ENCODE measurements around the gene CWC25. TPM values are rescaled to one million over a fixed set of nuclear protein-coding genes. Genes with fewer than 3 reads are reported as not detected.
"Not testable (repeated sequence)": the region's sequence is repeated elsewhere in the genome, so short reads cannot be mapped to it uniquely, and the experiment has no call there.

Gene CWC25
- total RNA-seq, 1 experiment from 2014 or later = 21.3 TPM

DNA sequence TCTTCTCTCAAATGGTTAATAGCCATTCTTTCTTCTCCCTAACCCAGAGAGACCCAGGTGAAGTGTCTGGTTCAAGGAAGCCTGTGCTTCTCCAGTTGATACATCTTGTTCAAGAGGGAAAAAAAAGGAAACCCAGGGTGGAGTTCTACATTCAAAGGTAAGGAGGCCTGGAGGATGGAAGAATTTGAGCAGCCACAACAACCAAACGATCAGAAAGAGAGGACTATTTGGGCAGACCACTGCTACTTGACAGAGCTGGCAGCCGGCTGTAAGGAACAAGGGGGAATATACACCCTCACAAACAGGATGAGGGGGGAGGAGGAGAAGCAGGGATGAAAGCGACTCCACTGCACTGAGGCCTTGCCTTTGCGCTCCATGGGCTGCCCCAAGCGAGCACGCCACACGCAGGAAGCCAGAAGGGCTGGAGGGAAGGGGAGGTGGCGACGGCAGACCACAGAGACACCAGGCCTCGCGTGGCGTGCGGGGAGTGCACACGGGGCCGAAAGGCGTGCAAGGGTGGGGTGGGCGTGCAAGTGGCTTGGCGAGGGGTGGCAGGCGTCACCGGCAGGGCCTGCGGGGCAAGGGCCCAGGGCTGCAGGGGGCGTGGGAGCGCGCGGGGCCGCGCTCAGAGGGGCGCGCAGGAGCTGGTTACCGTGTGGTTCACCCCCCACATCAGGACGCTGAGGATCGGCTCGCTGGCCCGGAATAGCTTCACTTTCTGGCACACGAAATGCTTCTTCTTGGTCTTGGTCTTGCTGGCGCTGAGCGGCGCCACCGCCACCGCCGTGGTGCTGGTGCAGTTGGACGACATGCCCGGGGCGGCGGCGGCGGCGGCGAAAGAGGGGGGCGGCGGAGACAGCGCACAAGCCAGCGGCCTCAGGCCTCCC lies 26.3 kb downstream of the CWC25 start:
- H3K4me3 ChIP-seq = peak overlapping the region; percentile 85
- H3K27me3 ChIP-seq = no peaks in the 10 kb centered on the region
- H3K36me3 ChIP-seq = peaks cover 49% of the 10 kb centered on the region
- DNase-seq = peak; percentile 58
- no peaks in the 10 kb centered on the region for H3K9me3 ChIP-seq

DNA sequence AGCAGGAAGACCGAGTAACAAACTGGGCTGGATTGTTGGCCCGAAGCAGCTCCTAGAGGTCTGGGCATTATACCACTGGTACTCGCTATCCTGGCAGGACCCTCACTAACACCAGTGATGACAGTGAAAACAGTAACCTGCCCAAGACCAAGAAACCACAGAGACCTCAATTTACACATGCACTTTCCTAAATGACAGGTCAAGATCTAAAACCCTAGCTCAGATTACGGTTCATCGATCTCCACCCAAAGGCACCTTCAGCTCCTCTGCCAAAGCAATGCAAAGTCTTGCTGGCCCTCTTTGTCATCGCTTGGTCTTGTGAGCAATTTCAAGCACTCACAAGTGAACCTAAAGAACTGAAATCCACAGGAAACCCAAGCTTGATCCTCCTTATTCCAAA lies 27.3 kb downstream of the CWC25 start:
- Histone ChIP-seq H3K27me3 (no peaks in the 10 kb centered on the region), H3K36me3 (peaks cover 45% of the 10 kb centered on the region), H3K4me3 (peak overlapping the region; percentile 85), H3K9me3 (no peaks in the 10 kb centered on the region)
- DNase-seq = no peak

DNA sequence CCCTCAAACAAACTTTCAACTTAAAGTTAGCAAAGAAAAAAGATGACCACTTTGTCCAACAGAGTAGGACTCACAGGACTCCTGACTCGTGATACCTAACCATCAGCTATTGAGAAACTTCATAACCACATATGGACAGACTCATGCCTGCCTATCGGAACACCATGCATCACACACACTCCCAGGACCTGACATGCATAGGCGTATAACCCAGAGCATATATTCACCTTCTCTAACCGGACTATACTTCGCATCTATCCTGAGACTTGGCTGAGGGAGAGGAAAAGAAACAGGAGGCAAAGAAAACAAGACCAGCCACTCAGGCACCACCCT lies 28.0 kb downstream of the CWC25 start:
- no peaks in the 10 kb centered on the region for H3K27me3 ChIP-seq
- no peaks in the 10 kb centered on the region for H3K9me3 ChIP-seq
- no peak overlapping the region for H3K4me3 ChIP-seq
- no peak for DNase-seq
- H3K36me3 ChIP-seq = peaks cover 41% of the 10 kb centered on the region

DNA sequence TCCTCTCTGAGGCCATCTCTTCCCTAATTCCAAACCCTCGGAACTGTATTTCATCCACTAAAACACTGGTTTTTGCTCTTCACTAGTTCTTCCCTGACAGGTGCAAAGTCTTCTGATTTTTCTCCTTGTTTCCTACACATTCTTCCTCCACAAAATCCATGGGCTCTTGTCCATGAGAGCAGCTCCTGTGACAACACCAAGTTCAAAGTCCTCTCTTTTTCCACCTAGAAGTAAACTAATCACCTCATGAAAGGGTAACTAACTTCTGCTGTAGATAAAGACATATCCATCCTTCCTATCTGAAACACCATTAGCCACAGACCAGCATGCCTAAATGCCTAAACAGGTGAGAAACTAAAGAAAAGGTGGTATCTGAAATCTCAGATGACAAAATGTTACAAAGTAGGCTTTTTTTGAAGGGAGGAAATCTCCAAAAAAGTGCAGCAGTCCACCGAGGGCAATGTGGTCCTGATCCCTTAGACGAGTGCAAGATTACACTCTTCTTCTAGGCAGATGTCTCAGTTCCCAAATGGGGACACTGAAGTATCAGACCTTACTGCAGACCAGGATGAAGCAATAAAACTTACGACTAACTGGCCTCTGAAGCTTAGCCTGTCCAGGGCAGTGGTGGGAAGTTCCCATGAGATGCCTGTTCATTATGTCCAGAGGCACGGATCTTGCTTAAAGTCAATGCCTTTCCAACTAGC lies 28.5 kb downstream of the CWC25 start:
- H3K4me3 ChIP-seq = no peak overlapping the region
- H3K27me3 ChIP-seq = no peaks in the 10 kb centered on the region
- H3K9me3 ChIP-seq = no peaks in the 10 kb centered on the region
- peaks cover 36% of the 10 kb centered on the region for H3K36me3 ChIP-seq
- no peak for DNase-seq

DNA sequence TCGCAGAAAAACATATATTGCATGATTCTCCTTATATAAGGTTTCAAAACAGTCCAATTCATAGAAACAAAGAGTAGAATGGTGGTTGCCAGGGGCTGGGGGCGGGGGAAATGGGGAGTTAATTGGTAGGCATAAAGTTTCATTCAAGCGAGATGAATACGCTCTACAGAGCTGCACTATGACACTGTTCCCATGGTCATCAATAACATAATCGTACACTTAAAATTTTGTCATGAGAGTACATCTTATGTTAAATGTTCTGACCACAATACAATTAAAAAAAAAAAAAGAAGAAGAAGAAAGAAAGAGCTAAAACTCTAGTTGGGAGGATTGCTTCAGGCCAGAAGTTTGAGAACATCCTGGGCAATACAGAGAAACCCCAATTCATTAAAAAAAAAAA lies 30.9 kb downstream of the CWC25 start:
- no peak for DNase-seq
- peaks cover 29% of the 10 kb centered on the region for H3K36me3 ChIP-seq
- no peaks in the 10 kb centered on the region for H3K9me3 ChIP-seq
- no peaks in the 10 kb centered on the region for H3K27me3 ChIP-seq
- H3K4me3 ChIP-seq = no peak overlapping the region

DNA sequence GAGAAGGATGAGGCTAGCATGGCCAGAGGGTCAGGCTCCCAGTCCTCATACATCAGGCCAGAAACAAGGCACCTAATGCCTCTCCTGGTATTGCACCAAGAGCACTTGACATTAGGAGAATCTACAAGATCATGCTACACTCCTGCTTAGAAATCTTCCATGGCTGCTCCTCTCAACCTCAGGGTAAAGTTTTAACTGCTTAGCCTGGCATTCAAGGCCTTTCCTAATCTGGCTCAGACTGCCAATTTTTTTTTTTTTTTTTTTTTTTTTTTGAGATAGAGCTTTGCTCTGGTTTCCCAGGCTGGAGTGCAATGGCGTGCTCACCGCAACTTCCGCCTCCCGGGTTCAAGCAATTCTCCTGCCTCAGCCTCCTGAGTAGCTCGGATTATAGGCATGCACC lies 34.0 kb downstream of the CWC25 start:
- Histone ChIP-seq H3K27me3 (no peaks in the 10 kb centered on the region), H3K36me3 (peaks cover 38% of the 10 kb centered on the region), H3K9me3 (no peaks in the 10 kb centered on the region), H3K4me3 (no peak overlapping the region)
- DNase-seq = no peak

DNA sequence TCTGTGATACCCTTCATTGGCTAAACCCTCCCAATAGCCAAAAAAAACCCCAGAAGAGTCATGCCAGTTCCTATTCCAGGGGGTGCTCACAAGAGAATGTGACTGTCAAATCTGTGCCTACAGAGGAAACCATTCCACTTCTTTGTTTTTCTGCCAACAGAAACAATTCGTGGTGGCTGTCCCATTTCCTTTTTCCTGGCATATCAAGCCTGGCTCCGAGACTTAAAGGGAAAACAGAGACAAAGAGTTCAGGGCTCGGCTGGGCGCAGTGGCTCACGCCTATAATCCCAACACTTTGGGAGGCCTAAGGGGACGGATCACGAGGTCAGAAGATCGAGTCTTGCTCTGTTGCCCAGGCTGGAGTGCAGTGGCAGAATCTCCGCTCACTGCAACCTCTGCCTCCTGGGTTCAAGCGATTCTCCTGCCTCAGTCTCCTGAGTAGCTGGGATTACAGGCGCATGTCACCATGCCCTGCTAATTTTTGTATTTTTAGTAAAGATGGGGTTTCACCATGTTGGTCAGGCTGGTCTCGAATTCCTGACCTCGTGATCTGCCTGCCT lies 34.9 kb downstream of the CWC25 start:
- peaks cover 40% of the 10 kb centered on the region for H3K36me3 ChIP-seq
- not testable (repeated sequence) for DNase-seq, H3K4me3 ChIP-seq, H3K9me3 ChIP-seq, H3K27me3 ChIP-seq

DNA sequence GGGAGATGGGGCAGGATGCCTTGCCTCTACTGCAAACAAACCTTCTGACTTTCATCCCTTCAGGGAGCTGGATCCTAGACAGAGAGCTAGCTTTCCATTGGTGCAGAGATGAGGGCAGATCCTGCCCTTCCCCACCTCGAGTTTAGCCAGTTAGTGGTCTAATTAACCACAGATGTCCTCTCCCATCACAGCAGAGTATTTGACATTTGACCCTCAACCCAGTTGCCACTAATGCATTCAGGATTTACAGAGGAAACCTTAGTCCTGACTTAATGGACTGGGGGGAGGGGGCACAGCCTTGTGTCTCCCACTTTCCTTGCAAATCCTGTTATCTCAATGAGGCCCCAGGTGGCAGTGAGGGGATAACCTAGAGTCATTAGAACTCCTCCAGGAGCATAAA lies 35.9 kb downstream of the CWC25 start:
- H3K27me3 ChIP-seq = no peaks in the 10 kb centered on the region
- H3K4me3 ChIP-seq = no peak overlapping the region
- DNase-seq = no peak
- H3K36me3 ChIP-seq = peaks cover 45% of the 10 kb centered on the region
- no peaks in the 10 kb centered on the region for H3K9me3 ChIP-seq

DNA sequence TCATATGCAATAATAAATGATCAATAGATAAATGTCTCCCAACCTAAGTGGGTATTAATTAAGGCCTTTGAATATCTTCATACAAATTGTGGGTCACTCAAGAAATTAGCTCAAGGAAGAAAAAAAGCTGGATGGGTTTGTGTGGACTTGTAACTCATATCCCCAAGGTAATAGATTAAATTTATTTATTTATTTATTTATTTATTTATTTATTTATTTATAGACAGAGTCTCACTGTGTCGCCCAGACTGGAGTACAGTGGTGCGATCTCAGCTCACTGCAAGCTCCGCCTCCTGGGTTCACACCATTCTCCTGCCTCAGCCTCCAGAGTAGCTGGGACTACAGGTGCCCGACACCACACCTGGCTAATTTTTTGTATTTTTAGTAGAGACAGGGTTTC lies 37.1 kb downstream of the CWC25 start:
- not testable (repeated sequence) for H3K4me3 ChIP-seq

DNA sequence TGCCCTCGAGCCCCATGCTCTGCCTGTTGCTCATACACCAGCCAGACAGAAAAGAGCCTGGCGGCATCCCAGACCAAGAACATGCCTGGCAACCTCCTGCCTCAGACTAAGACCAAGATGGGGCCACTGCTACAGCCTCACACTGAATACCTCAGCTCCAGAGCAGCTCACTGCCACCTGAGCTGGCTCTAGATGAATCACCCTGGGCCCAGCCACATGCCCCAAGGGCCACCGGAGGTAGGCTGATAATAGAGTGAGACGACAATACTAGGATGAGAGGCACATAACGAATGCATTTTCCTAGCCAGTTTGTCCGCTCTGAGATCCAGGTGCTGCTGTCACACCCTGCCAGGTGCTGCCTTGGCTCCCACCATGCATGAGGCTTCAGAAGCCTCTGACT lies 38.7 kb downstream of the CWC25 start:
- Histone ChIP-seq H3K36me3 (peaks cover 58% of the 10 kb centered on the region), H3K27me3 (no peaks in the 10 kb centered on the region), H3K9me3 (no peaks in the 10 kb centered on the region), H3K4me3 (no peak overlapping the region)
- no peak for DNase-seq

More for the DNA sequence above, 37.1 kb downstream of the CWC25 start:
- not testable (repeated sequence) for H3K9me3 ChIP-seq, DNase-seq, H3K27me3 ChIP-seq
- peaks cover 50% of the 10 kb centered on the region for H3K36me3 ChIP-seq

DNA sequence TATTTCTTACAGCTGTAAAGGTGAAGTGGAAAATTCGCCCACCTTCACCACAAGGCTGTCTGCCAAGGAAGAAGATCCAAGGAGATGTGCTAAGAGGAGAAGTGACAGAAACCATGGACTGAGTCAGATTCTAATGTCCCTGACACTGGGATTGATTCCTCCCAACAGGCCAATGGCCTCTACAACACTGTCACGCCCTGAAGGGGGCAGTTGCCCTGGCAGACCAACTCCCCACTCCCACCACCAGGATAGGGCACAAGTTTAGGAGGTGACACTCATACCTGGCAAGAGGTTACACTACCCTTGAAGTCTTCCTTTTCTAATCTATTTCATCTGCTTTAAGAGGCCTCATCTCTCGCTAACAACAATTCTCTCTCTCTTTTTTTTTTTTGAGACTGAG lies 41.9 kb downstream of the CWC25 start:
- Histone ChIP-seq H3K36me3 (peaks cover 90% of the 10 kb centered on the region), H3K4me3 (no peak overlapping the region), H3K27me3 (no peaks in the 10 kb centered on the region), H3K9me3 (no peaks in the 10 kb centered on the region)
- DNase-seq = no peak

DNA sequence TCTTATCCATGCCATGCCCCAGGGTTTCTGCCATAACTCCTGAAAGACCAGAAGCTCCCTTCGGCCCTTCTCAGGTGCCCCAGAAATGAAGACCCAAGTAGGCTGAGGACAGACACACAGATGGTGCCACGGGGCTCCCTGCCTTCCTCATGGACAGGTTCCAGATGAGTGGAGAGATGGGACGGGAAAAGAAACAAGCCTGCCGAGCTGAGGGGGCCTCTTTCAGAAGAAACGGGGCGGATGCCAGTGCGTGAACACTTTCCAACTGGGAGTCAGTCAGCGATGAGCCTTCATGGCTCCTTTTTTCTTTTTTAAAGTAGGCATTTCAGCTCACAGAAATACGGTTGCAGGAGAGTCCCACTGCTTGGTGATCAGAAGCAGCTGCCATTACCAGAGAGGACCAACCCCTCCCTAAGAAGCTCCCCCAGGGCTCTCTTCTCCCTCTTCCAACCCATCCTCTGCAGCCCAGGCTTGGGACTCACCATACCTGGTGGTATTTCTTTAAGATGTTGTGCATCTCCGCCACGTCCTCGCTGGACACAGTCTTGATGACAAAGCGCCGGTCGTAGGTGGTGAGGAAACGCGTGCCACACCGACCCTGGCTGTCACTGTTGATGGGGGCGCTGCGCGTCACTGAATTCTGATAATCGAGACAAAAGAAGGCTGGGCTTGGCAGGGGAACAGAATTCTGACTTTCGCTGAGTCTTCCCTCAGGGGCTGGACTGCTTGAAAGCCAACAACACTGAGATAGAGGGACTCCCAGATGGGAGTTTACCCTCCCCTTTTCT lies 45.0 kb downstream of the CWC25 start:
- Histone ChIP-seq H3K27me3 (no peaks in the 10 kb centered on the region), H3K36me3 (peaks cover 92% of the 10 kb centered on the region), H3K9me3 (no peaks in the 10 kb centered on the region), H3K4me3 (no peak overlapping the region)
- DNase-seq = no peak

DNA sequence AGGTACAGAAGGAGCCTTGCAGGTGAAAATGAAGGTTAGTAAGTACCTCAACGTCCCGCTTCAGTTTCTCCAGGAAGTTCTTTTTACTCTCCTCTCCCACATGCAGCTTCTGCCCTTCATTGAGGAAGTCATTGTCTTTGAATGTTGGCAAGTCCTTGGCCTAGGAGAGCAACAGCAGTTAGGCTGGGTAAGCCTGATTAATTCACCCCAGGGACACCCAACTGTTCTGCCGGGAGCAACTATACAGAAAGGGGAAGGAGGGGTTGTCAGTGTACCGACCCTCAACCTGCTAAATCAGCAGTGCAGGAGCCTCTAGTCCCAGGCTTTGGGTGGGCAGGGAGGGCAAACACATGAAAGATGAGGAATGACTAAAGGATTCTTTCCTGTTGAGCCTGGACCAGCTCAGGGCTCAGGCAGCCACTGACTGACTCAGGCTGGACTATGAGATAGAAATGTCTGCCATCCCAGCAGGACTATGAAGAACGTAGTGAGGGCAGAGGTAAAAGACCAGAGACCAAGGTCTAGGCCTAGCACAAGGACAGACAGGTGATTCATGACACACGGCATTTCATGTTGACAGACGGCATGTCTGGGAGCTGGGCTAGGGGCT lies 47.4 kb downstream of the CWC25 start:
- H3K36me3 ChIP-seq = peaks cover 97% of the 10 kb centered on the region
- H3K4me3 ChIP-seq = no peak overlapping the region
- H3K27me3 ChIP-seq = no peaks in the 10 kb centered on the region
- no peak for DNase-seq
- H3K9me3 ChIP-seq = no peaks in the 10 kb centered on the region

DNA sequence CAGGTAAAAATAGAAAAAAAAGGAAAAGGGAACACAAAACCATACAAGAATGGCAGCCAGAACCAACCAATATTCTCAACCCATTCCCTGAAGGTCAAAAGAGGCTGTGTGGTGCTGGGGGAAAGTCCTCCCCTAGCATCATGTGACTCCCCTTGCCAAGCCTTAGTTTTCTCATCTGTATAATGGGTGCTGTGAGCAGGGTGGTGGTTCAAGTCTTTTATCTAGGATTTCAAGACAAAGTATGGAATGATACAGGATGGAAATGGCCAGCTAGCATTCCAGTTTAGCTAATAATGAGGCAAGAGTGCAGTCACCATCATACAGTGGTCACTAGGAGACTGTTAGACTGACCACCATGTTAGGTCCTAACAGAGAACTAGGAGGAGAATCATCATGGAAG lies 51.9 kb downstream of the CWC25 start:
- Histone ChIP-seq H3K9me3 (no peaks in the 10 kb centered on the region), H3K4me3 (no peak overlapping the region), H3K27me3 (no peaks in the 10 kb centered on the region), H3K36me3 (peaks cover 91% of the 10 kb centered on the region)
- no peak for DNase-seq

DNA sequence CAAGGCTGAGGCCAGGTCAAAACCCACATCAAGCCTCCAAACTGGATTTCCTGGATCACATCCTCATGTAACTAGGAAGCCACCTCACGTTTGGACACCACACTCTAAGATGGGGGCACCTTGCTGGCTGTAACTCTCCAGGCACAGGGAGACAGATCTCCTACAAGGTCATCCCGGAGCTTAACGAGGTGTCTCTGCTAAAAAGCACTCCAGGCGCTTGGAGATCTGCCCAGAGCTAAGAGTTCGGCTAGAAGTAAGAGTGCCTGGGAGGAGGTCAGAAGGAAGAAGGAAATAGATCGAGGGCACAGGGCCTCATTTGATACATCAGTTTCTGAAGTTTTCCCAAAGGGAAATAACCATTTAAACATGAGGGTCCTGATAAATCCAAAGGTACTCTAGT lies 56.7 kb downstream of the CWC25 start:
- no peak for DNase-seq
- H3K9me3 ChIP-seq = no peaks in the 10 kb centered on the region
- H3K4me3 ChIP-seq = no peak overlapping the region
- H3K27me3 ChIP-seq = no peaks in the 10 kb centered on the region
- peaks cover 90% of the 10 kb centered on the region for H3K36me3 ChIP-seq

DNA sequence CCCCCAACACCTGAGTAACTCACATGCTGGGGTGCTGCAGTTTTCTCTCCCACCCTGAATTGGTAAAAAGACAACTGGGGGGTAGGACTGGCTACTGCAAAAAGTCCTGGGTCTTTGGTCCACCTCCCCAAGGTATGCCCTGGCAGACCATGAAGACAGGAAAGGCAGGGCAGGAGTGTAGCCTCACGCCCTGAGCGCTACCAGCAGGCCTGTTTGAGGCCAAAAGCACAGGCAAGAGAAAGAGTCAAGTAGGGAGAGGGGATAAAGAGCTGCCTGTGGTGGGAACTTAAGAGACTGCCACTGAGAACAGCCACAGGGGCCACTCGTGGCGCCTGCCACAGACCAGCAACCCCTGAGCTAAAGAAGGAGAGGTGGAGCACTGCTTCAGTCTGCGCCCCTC lies 58.8 kb downstream of the CWC25 start:
- Histone ChIP-seq H3K4me3 (no peak overlapping the region), H3K36me3 (peaks cover 87% of the 10 kb centered on the region), H3K27me3 (no peaks in the 10 kb centered on the region), H3K9me3 (no peaks in the 10 kb centered on the region)
- DNase-seq = no peak

DNA sequence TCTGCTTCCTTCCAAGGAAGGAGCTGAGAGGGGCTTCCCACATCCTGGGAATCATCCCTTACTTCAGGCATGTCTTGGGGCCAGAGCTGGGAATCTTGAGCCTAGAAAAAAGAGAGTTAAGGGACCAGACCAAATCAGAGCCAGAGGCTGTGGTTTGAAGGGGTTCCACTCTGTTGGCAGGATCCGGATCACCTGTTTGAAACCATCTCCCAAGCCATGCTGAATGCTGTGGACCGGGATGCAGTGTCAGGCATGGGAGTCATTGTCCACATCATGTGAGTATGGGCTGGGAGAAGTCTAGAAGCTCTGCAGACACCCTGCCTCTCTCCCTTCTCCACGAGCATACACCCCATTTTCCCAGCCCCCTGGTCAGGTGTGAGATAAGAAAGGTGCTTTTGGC lies 62.9 kb downstream of the CWC25 start:
- no peak for DNase-seq
- Histone ChIP-seq H3K4me3 (no peak overlapping the region), H3K9me3 (no peaks in the 10 kb centered on the region), H3K27me3 (no peaks in the 10 kb centered on the region), H3K36me3 (peaks cover 91% of the 10 kb centered on the region)

Data from MG63 (cell line).